HUDEP-2 (cell line): ENCODE results near the gene NEK8.
"Not testable (repeated sequence)": the region's sequence is repeated elsewhere in the genome, so short reads cannot be mapped to it uniquely, and the experiment has no call there.

ENCODE experiments used
- DNase-seq, 76 experiments: peaks; one replicate each; lab custom pipeline; 2025; ENCODE audit not compliant: unreplicated experiment in 76 of 76; lab: John Stamatoyannopoulos, UW

The NEK8 gene

GRCh38 chr17:28759256-28759865 is 30.8 kb downstream of the NEK8 start:
- no peak for DNase-seq

- peak in 42 of 76 experiments; percentile 7 to 59 (median 32) for DNase-seq
Observed at GRCh38 chr17:28760601-28761562, 32.3 kb downstream of the NEK8 start.

DNA sequence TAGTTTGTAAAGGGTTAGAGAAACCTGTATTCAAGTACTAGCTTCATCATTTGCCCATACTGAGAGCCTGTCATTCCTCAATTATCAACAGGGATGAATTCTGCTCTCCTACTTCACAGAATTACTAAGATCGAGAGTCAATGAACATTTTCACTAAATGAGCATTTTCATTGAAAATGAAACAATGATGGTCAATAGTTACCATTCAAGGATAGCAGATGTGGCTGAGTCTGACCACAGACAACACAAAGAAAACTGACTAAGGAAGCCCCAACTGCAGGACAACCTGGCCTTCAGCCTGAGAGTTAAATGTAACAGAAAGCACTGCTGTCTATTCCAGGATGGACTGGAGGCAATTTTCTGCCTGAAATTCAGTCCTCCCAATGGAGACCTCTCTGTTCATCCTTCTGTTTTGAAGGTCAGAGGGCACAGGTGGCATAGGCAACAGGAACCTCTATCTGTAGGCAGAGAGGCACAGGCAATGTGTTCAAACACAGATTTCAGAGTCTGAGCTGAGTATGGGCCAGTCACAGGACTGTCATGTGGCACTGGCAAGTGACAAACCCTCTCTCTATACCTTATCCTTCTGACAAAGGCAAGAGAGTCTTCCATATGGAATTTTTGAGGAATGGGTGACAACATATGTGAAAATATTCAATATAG is 34.7 kb downstream of the NEK8 start:
- DNase-seq = no peak

DNA sequence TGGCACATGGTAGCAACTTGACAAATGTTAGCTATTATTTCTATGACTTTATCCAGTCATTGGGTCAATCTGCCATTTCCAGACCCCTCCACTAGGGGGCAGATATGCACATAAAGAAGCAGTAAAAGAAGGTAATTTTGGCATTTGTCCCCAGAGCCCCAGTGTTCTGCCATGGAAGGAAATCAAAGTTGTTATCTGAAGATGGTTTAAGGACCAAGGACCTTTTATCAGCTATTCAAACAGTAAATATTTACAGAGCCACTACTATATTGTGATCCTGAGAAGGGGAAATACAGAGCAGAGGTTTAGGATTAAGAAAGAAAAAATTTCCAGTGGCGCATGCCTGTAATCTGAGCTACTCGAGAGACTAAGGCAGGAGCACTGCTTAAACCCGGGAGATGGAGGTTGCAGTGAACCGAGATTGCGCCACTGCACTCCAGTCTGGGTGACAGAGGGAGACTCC is 35.2 kb downstream of the NEK8 start:
- DNase-seq = peak in 69 of 76 experiments; percentile 17 to 86 (median 58)

DNA sequence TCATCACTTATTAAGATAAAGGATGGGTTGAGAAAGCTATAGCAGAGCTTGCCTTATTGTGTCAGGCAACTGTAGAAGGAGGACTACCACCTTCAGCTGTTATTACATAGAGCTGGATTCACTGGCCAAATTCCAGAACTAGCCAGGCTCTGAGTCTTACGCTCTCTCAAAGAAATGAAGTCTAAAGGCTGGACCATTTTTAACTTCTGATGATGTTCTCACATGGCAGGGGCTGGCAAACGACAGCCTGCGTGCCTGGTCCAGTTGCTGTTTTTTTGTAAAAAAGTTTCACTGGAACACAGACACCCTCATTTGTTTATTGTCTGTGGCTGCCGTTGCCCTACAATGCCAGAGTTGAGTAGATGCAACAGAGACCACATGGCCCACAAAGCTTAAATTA is 36.5 kb downstream of the NEK8 start:
- no peak for DNase-seq

DNA sequence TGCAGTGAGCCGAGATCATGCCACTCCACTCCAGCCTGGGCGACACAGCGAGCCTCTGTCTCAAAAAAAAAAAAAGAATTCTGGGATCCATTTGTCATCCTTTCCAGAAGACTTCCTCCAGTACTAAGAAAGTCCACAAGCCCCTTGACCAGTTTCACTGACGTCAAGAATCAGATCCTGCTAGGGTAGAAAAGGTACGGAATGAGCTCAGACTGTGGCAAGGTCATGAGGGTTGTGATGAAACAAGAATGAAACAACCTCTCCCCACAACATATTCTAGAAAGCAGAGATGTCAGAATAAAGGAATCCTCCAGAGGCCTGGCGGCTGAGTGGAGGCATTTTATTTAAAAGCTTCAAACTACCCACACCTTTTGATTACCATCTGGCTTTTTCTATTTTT is 45.1 kb downstream of the NEK8 start:
- no peak for DNase-seq

DNA sequence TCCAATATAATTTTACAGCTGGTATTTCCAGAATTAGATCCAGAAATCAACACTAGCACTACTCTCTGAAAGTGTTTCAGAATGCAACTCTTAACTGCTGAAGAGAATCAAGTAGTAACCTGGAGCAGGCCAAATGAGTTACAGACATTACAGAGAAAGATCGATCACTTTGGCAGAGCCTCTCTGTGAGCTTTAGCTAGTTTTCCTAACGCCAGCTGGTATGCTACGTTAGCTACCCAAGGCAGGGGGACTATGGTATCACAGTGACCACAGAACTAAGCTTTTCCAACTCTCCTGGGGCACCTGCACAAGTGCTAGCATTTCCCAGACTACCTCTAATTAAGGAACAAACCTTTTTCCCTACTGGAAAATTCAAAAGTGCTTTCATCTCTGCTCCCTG is 45.6 kb downstream of the NEK8 start:
- DNase-seq = no peak

- DNase-seq = no peak
Observed at GRCh38 chr17:28777178-28777577, 48.6 kb downstream of the NEK8 start.

- DNase-seq = not testable (repeated sequence)
Observed at GRCh38 chr17:28779601-28780000, 51.0 kb downstream of the NEK8 start.

GRCh38 chr17:28783161-28783560 is 54.6 kb downstream of the NEK8 start:
- no peak for DNase-seq

- no peak for DNase-seq
Observed at GRCh38 chr17:28788100-28788499, 59.5 kb downstream of the NEK8 start.
